C4-2B (cell line): Measurements from ENCODE around the gene CALHM3.

Experiments
- H3K27ac ChIP-seq: fragments of 450-650 bp; 2 replicates; pipeline ENCODE4 v1.5.1; 2017
- CTCF ChIP-seq: fragments of 450-650 bp; conservative IDR thresholded peaks from 2 replicates; pipeline ENCODE4 v1.5.1; 2017; ENCODE audit warnings: mild to moderate bottlenecking
- ZFX ChIP-seq: fragments of 450-650 bp; IDR thresholded peaks from 2 replicates; pipeline ENCODE4 v1.6.1; 2017

The CALHM3 gene

DNA sequence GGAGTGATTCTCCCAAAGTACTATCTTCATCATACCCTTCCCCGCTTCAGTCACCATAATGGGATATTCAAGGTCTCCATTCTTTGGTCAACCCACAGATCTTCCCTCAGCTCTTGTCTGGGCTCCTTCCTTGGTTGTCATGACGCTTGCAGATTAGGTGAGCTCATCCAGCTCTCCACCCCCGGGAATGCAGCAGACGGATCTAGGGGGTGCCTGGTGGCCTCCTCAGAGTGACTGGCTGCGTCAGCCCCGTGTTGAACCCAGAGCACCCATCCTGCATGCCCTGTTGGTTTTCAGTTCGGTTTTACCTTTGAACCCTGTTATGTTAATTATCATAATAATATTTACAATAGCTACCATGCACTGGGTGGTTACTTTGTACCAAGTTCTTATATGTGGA is 20.8 kb upstream of the CALHM3 start:
- H3K27ac ChIP-seq, result no peak overlapping the region
- no peak for TF ChIP-seq CTCF
- no peak for TF ChIP-seq ZFX

- TF ChIP-seq ZFX (no peak), CTCF (no peak)
- no peak overlapping the region for H3K27ac ChIP-seq
Observed at GRCh38 chr10:103498936-103499638, 20.0 kb upstream of the CALHM3 start.

DNA sequence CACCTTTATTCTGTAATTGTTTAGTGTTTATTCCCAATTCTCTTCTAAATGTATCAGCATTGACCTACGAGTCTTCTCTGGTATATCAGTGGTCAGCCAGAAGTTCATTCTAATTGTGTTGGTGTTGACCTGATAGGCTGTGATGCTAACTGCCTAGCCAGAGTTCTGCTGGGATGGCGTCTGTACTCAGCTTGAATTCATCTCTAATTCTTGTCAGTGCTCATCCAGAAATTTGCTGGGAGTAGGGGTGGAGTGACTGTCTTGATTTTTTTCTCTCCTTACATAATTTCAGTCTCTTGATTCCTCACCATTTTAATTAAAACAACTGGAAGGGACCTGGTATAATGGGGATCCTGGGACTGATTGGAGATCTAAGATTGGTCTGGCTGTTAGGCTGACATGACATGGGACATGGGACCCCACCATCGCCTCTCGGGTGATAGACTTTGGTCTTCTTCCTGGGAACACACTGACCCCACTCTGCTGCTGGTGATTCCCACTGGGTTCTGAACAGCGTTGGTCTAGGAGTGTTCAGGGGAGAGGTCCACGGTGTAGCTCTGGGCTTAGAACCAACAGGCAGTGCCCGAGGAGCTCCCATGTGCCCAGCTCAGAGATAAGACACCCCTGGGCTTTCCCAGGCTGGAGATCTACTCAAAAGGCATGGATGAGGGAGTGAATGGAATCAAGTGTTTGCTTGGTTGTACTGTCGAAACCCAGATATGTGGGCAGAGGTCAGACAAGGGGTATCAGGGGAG is 18.3 kb upstream of the CALHM3 start:
- no peak for TF ChIP-seq CTCF
- no peak for TF ChIP-seq ZFX
- no peak overlapping the region for H3K27ac ChIP-seq

DNA sequence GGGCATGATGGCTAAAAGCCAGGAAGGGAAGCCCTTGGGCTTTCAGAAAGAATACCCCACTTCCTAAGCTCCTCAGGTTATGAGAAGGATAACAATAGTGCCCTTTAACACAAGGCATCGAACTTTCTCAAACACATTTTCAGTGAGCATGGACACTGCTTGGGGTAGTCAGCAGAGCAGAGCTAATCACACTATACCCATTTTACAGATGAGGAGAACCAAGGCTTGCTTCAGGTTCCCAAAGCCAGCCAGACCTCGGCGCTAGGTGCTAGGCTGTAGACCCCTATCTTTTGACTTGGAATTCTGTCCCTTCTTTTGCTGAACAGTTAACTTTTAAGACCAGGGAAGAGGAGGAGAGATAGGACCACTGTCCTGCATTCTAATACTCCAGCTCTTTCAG is 16.3 kb upstream of the CALHM3 start:
- no peak overlapping the region for H3K27ac ChIP-seq
- TF ChIP-seq CTCF, result no peak
- no peak for TF ChIP-seq ZFX

- no peak for TF ChIP-seq CTCF
- no peak for TF ChIP-seq ZFX
- H3K27ac ChIP-seq, result no peak overlapping the region
Observed at GRCh38 chr10:103493916-103494877, 15.2 kb upstream of the CALHM3 start.

DNA sequence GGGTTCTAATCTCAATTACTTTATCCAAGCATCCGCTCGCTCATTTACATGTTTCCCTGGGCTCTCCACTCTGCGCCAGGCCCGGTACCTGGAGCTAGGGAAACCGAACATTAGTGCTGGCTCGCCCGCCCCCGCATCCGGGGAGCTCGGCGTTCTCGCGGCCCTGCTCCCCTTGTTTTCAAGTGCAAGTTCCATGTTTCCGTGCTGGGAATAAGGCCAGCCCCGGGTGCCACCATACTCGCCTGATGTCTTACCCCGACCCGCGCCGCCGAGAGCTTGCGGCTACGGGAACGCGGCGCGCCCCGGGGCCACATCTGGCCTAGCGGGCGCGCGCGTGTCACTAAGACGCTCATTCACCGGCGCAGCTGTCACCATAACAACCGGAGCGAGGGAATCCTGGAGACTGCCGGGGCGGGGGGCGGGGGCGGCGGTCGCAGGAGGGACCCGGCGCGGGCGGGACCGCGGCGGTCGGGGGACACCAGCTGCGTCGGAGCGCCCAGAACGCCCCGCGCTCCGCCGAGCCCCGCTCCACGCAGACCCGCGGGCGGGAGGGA is 14.4 kb upstream of the CALHM3 start, which contains the start of gene NEURL1:
NEURL1 (plus strand) TSS at position 344 of the 554 bp plus-strand sequence. CDS start 683 bp downstream, outside the sequence.
- H3K27ac ChIP-seq, result no peak within 1 kb of the TSS
- no peak for TF ChIP-seq ZFX
- TF ChIP-seq CTCF, result no peak
